GM19455 (cell line): Measurements from ENCODE around the gene ARL16.

ENCODE experiments used
- ATAC-seq: cut with Tn5 transposase; IDR thresholded peaks from one replicate; pipeline ENCODE4 v1.9.1; 2021; ENCODE audit not compliant: unreplicated experiment

Gene ARL16

GRCh38 chr17:81647640-81648012, 36.0 kb downstream of the ARL16 start:
- ATAC-seq: no peak

DNA sequence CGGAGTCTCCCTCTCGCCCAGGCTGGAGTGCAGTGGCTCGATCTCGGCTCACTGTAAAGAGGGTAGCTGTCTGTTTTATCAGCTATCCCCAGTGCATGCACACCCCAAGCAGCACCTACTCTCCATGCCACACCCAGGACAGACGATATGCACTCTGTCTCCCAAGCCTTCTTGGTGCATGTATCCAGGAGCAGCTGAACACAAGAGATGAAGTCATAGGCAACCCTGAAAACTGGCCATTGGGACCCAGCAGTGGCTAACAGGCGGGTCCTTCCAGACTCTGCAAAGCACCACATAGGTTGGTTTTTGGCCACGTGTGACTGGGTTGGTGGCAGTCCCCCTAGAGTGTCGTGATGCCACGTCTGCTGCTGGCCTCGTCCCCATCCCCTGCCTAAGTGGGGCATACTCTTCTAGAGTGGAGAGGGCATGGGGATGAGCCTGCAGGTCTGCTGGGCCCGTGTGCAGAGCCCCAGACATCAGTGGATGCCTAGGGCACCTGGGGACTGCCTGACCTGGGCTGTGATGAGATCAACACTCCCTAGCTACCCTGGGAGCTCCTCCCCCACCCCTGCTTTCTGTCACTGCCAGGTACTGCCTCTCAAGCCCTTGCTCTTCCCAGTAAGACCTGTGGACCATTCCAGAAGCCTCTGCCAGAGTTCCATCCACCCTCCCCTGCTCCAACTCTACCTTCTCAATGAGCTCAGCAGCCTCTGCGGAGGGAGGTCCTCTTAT, 36.6 kb downstream of the ARL16 start:
- ATAC-seq: no peak

DNA sequence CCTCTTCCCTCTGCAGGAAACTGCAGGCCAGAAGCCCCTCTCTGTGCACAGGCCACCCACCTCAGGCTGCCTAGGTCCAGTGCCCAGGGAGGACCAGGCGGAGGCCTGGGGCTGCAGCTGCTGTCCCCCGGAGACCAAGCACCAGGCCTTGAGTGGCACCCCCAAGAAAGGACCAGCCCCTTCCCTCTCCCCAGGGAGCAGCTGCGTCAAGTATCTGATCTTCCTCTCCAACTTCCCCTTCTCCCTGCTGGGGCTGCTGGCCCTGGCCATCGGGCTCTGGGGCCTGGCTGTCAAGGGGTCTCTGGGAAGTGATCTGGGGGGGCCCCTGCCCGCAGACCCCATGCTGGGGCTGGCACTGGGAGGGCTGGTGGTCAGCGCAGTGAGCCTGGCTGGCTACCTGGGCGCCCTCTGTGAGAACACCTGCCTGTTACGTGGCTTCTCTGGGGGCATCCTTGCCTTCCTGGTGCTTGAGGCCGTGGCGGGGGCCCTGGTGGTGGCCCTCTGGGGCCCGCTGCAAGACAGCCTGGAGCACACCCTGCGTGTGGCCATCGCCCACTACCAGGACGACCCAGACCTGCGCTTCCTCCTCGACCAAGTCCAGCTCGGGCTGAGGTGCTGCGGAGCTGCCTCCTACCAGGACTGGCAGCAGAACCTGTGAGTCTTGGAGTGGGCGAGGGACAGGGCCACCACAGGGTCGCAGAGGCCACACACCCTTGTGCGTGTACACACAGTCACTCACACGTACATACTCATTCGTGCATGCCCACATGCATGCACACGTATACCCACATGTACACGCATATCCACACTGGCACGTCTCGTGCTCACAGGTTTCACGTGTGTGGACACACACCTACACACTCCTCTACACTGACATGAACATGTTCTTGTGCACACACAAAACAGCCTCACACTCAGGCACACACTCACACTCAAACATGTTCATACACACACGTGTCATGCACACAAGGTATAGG, 38.3 kb downstream of the ARL16 start:
- no peak for ATAC-seq

- no peak for ATAC-seq
Measured at GRCh38 chr17:81644496-81644895, 39.1 kb downstream of the ARL16 start.

DNA sequence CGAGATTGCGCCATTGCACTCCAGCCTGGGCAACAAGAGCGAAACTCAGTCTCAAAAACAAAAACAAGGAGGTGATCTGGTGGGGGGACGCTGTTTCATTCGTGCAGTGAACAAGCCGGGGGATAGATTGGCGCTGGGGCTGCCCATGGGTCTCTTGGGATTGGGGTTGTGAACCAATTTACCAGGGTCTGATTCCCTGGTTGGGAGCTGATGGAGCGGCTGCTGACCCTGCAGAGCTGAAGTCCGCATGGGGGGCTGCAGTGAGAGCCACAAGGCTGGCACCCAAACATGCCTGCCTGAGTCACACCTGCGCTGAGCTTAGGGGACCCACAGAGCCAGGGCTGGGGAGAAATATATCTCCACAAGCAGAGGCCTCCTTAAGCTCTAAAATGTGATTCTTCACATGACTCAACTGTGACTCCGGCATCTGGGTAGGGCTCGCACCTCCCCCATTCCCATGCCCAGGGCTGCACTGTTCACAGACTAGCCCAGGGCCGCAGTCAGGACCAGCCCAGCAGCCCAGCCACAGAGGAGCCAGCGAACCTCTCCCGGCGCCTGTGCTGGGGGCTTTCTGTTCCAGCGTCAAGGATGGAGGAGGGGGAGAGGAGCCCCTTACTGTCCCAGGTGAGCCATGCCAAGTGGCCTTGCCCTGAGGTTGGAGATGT, 41.6 kb downstream of the ARL16 start:
- ATAC-seq: no peak

DNA sequence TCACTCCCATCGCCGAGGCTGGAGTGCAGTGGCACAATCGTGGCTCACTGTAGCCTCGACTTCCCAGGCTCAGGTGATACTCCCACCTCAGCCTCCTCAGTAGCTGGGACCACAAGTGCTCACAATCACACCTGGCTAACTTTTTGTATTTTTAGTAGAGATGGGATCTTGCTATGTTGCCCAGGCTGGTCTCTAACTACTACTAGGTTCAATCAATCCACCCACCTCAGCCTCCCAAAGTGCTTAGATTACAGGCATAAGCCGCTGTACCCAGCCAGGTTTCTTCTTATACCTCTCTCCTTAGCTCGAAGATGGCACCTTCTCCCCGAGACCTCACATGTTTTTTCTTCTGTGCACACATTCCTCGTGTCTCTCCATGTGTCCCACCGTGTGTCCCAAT, 43.6 kb downstream of the ARL16 start:
- ATAC-seq: no peak

DNA sequence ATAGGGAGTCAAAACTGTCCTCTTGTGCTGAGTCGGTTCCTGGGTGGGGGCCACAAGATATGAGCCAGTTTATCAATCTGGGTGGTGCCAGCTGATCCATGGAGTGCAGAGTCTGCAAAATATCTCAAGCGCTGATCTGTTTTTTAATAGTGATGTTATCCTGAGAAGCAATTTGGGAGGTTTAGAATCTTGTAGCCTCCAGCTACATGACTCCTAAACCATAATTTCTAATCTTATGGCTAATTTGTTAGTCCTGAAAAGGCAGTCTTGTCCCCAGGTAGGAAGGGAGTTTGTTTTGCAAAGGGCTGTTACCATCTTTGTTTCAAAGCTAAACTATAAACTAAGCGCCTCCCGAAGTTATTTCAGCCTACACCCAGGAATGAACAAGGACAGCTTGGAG, 44.9 kb downstream of the ARL16 start:
- no peak for ATAC-seq

DNA sequence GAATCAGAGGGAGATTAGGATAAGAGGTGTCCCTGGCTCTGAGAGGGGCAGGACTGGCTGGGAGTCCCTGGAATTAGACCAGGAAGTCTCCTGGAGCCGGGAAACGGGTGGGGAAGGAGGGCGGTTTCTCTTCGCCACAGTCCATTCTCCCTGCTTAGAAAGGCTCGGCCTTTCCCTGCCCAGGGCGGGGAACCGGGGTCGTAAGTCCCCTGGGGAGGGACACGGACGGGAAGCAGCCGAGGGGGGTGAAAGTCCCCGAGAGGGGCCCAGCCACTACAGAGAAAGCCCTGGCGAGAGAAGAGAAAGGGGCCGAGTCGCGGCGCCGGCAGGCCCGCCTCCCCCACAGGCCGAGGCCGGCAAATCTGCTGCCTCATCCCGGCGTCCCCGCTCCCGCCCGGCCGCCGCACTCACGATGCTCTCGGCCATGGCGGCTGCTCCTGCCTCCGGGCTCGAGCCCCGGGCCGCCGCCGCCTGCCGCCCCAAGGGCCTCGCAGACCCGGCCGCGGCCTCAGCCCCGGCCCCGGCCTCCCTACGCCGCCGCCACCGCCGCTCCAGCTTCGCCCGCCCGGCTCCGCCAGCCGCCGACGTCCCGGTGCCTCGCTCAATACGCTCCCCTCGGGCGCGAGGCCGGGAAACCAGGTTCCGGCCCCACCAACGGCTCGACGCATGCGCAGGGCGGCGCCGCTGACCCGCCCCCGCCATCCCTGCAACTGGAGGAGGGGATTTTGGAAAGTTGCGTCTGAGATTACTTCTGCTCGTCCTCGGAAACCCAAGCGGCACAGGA, 46.9 kb downstream of the ARL16 start, which contains the start of the genes NPLOC4 and TSPAN10:
NPLOC4 (minus strand) TSS at position 608 of the 784 bp plus-strand sequence; CDS start at position 426, 182 bp downstream.
TSPAN10 (plus strand) TSS at position 692 of the 784 bp plus-strand sequence. CDS start 5,217 bp downstream, outside the sequence.
- peak; percentile 76 for ATAC-seq

- no peak for ATAC-seq
Measured at GRCh38 chr17:81635973-81636504, 47.6 kb downstream of the ARL16 start.

DNA sequence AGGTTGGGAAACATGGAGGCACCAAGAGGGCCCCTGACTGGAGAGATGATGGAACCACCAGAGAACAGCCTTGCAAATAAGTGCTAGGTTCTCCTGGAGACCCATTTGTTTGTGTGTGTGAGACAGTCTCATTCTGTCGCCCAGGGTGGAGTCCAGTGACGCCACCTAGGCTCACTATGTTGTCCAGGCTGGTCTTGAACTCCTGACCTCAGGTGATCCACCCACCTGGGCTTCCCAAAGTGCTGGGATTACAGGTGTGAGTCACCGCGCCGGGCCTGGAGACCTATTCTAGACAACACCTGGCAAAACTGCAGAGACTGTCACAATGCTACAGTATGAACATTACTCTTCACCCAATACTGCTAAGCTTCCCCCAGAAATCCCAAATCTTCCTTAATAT, 48.2 kb downstream of the ARL16 start:
- no peak for ATAC-seq

- no peak for ATAC-seq
Measured at GRCh38 chr17:81631482-81631881, 52.1 kb downstream of the ARL16 start.
